Panc1 (cell line): ENCODE results near the gene SEMA6A. TPM values are rescaled to one million over a fixed set of nuclear protein-coding genes. Genes with fewer than 3 reads are reported as not detected.

Experiments
- ATAC-seq: fragments of 200-7000 bp; cut with Tn5 transposase; 2 replicates; pipeline ENCODE4 v1.9.1; 2020; ENCODE audit warnings: mild to moderate bottlenecking, moderate library complexity
- BruUV-seq: library from RNA; stranded (reverse); fragments of 400-500 nt; replicated peaks from 2 replicates; lab custom pipeline; 2021; lab: Mats Ljungman, UMichigan
- CTCF ChIA-PET: fragments of 300-600 bp; sonication (Branson Sonifier 250); formaldehyde crosslinking; loops from one replicate; lab custom pipeline; 2022; ENCODE audit warnings: antibody characterized with exemption; lab: Charles Lee
- POLR2A ChIA-PET: fragments of 300-600 bp; sonication (Branson Sonifier 250); formaldehyde crosslinking; loops from one replicate; lab custom pipeline; 2022; ENCODE audit warnings: antibody characterized with exemption; lab: Charles Lee
- DNase-seq: peaks from one replicate; pipeline ENCODE4 v3.0.0-alpha.2; 2010; ENCODE audit warnings: low read depth, low spot score
- H3K27ac ChIP-seq: 2 replicates; pipeline ENCODE4 v1.5.1; 2011; ENCODE audit warnings: mild to moderate bottlenecking, low read length, inconsistent platforms
- H3K27me3 ChIP-seq: fragments of 200-500 bp; sonication (Bioruptor generic); 2 replicates; pipeline ENCODE4 v1.6.0; 2014; ENCODE audit warnings: low read length, inconsistent platforms; ENCODE audit not compliant: control insufficient read depth, insufficient read depth
- H3K36me3 ChIP-seq: fragments of 200-500 bp; sonication (Bioruptor generic); 2 replicates; pipeline ENCODE4 v1.5.1; 2014; ENCODE audit warnings: inconsistent platforms, mild to moderate bottlenecking, low read length, moderate library complexity; ENCODE audit not compliant: control insufficient read depth, insufficient read depth
- H3K4me1 ChIP-seq: 2 replicates; pipeline ENCODE4 v1.5.1; 2011; ENCODE audit warnings: inconsistent platforms, mild to moderate bottlenecking, low read length, moderate library complexity; ENCODE audit not compliant: control insufficient read depth, insufficient read depth
- H3K4me3 ChIP-seq, 2 experiments: 2 replicates each; pipeline ENCODE4 v1.5.1; 2011 to 2012; ENCODE audit warnings: low read depth in 2 of 2, low read length in 2 of 2, mild to moderate bottlenecking in 2 of 2, inconsistent platforms in 1 of 2, moderate library complexity in 1 of 2
- H3K9me3 ChIP-seq: fragments of 200-500 bp; sonication (Bioruptor generic); 2 replicates; pipeline ENCODE4 v1.5.1; 2014; ENCODE audit warnings: low read depth, mild to moderate bottlenecking, inconsistent platforms, low read length, moderate library complexity; ENCODE audit not compliant: control insufficient read depth, insufficient read depth
- CTCF ChIP-seq: fragments of 450-650 bp; IDR thresholded peaks from 2 replicates; pipeline ENCODE4 v1.5.1; 2017; ENCODE audit warnings: mild to moderate bottlenecking
- POLR2AphosphoS5 ChIP-seq: IDR thresholded peaks from 2 replicates; pipeline ENCODE4 v1.6.1; 2012; ENCODE audit warnings: mild to moderate bottlenecking, low read depth, low read length, moderate library complexity
- REST ChIP-seq, 2 experiments: IDR thresholded peaks; 2 replicates each; pipeline ENCODE4 v1.6.1; 2011 to 2012; ENCODE audit warnings: low read depth in 2 of 2, control low read depth in 1 of 2, low read length in 1 of 2, mild to moderate bottlenecking in 1 of 2, moderate library complexity in 1 of 2; ENCODE audit not compliant: insufficient read depth in 1 of 2
- SIN3A ChIP-seq: IDR thresholded peaks from 2 replicates; pipeline ENCODE4 v1.6.1; 2012; ENCODE audit warnings: low read depth, mild to moderate bottlenecking, low read length, moderate library complexity, borderline replicate concordance; ENCODE audit not compliant: insufficient read depth
- TCF7L2 ChIP-seq: IDR thresholded peaks from 2 replicates; pipeline ENCODE4 v1.6.1; 2011; ENCODE audit warnings: mild to moderate bottlenecking, low read depth, low read length, inconsistent platforms
- in situ Hi-C: cut with HindIII; loops from 2 replicates; pipeline ENCODE4 v1.10.0; 2016; ENCODE audit warnings: low sequenced_read_pairs, low pct_unique_long_range_greater_than_20kb
- intact Hi-C: fragments of 100-400 bp; cut with micrococcal nuclease; formaldehyde crosslinking; loops from one replicate; pipeline ENCODE4 v1.10.0; 2022; ENCODE audit not compliant: unreplicated experiment
- total RNA-seq: library from RNA; stranded (reverse); gene quantifications from one replicate; pipeline ENCODE4 v1.2.1, GENCODE V29; 2021; ENCODE audit not compliant: unreplicated experiment

The SEMA6A gene
- total RNA-seq, 1 experiment from 2014 or later: 0.54 TPM

DNA sequence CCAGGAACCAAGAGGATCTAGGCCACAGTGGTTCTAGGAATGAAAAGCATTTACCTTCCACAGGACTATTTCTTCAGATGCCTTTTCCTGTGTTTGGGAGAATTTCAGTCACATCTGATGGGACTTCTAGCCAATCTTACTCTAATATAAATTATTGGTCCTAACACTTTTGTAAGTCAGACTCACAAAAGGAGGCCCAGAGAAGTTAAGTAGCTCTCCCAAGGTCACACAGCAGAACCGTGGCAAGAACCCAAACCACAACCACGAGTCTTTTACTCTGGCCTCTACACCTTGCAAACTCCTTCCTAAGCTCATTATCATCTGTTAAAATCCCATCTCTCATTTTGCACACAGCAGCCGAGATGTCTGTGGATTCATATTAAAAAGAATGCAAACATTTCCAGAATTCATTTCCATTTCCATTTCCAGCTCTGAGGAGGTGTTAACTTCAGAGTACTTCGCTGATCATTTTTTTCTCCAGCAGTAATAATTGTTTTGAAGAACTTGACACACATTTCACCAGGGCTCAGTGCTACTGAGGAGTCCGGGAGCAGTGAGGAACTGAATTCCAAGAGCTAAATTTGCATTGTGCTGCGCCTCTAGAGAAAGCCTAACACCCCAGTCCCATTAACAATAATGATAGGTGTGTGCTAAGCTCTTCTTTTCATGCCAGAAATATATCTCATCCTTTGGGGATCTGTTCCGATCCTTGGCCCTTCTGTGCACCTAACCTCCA, 168.1 kb downstream of the SEMA6A start:
- no TSS peak for BruUV-seq
- Histone ChIP-seq H3K4me1 (no peaks in the 10 kb centered on the region), H3K9me3 (no peaks in the 10 kb centered on the region), H3K27ac (no peak overlapping the region), H3K4me3 (no peak overlapping the region), H3K36me3 (no peaks in the 10 kb centered on the region), H3K27me3 (no peaks in the 10 kb centered on the region)
- DNase-seq: no peak
- CTCF ChIA-PET: no interaction called here
- ATAC-seq: no peak
- POLR2A ChIA-PET: no interaction called here
- intact Hi-C loops (no loop called here), in situ Hi-C loops (no loop called here)
- TF ChIP-seq CTCF (no peak), SIN3A (no peak), REST (IDR thresholded peaks at IDR 0.05; ENCODE audit: insufficient read depth in 1 of 2, low read depth in 2 of 2, low read length in 1 of 2) (no peak)

DNA sequence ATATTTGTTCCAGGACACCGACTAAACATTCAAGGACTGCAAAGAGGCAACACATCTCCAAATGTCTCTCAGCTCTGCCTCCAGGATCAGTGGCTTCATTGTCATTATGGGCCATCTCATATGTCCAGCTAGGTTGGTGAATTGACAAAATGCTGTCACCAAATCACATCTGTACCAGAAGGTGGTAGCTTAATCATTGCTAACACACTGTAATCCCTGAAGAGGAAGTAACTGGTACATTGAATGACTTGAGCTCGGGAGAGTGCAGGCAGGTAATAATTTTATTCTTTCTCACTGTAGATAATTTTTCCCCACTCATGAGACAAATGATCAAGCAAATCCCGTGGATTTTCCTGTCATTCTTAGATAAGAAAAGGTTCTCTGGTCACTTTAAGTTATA, 169.8 kb downstream of the SEMA6A start:
- Histone ChIP-seq H3K4me3 (no peak overlapping the region), H3K9me3 (no peaks in the 10 kb centered on the region), H3K27ac (no peak overlapping the region), H3K4me1 (no peaks in the 10 kb centered on the region), H3K36me3 (no peaks in the 10 kb centered on the region), H3K27me3 (no peaks in the 10 kb centered on the region)
- DNase-seq: no peak
- intact Hi-C loops: no loop called here
- TF ChIP-seq REST (IDR thresholded peaks at IDR 0.05; ENCODE audit: insufficient read depth in 1 of 2, low read depth in 2 of 2, low read length in 1 of 2): no peak
- no peak for TF ChIP-seq CTCF
- TF ChIP-seq TCF7L2: no peak
- TF ChIP-seq SIN3A: no peak
- no peak for TF ChIP-seq POLR2AphosphoS5
- ATAC-seq: no peak
- ChIA-PET POLR2A (no interaction called here), CTCF (no interaction called here)
- in situ Hi-C loops: no loop called here
- BruUV-seq: no TSS peak
